Right lobe of liver (tissue), 6 donors: ENCODE results near the gene AHCYL2. TPM values are rescaled to one million over a fixed set of nuclear protein-coding genes. Genes with fewer than 3 reads are reported as not detected.

Experiments used
- ATAC-seq, 4 donors: fragments of 200-7000 bp; cut with Tn5 transposase; one replicate each; pipeline ENCODE4 v1.9.1; 2020; ENCODE audit warnings: mild to moderate bottlenecking in 4 of 4, moderate library complexity in 4 of 4
- DNase-seq, 3 donors: peaks; one replicate each; pipeline ENCODE4 v3.0.0-alpha.2; 2020
- H3K27ac ChIP-seq, 3 donors: fragments of 200-600 bp; one replicate each; pipeline ENCODE4 v1.8.0; 2022
- H3K27me3 ChIP-seq, 2 donors: fragments of 200-600 bp; one replicate each; pipeline ENCODE4 v1.8.0; 2022
- H3K36me3 ChIP-seq, 4 donors: fragments of 200-600 bp; sonication (generic) in 1 of 4; one replicate each; pipeline versions ENCODE4 v1.5.1 to v1.8.0; 2017 to 2022; ENCODE audit warnings: control low read depth in 1 of 4
- H3K4me1 ChIP-seq, 4 donors: fragments of 200-600 bp; sonication (generic) in 1 of 4; one replicate each; pipeline versions ENCODE4 v1.5.1 to v1.8.0; 2017 to 2022; ENCODE audit warnings: control low read depth in 1 of 4
- H3K4me3 ChIP-seq, 3 donors: fragments of 200-600 bp; one replicate each; pipeline ENCODE4 v1.8.0; 2022
- H3K9me3 ChIP-seq, 4 donors: fragments of 200-600 bp; sonication (generic) in 1 of 4; one replicate each; pipeline versions ENCODE4 v1.5.1 to v1.8.0; 2017 to 2022; ENCODE audit warnings: control low read depth in 1 of 4
- CTCF ChIP-seq, 4 donors: fragments of 200-600 bp in 3 of 4; fragments of 450-650 bp in 1 of 4; IDR thresholded peaks; one replicate each; pipeline versions ENCODE4 v1.5.1 to v1.8.0; 2016 to 2022; ENCODE audit warnings: antibody characterized with exemption in 4 of 4, mild to moderate bottlenecking in 2 of 4
- POLR2A ChIP-seq: fragments of 450-650 bp; IDR thresholded peaks from one replicate; pipeline ENCODE4 v1.6.1; 2017; ENCODE audit warnings: antibody characterized with exemption, mild to moderate bottlenecking
- WGBS: methylation state at CpG from one replicate; pipeline ENCODE4 v1.1.6; 2018; ENCODE audit warnings: low coverage, low lambda C conversion rate; ENCODE audit not compliant: insufficient coverage; ENCODE audit errors: missing lambda C conversion rate; 5-methylcytosine and 5-hydroxymethylcytosine counted together
- intact Hi-C, 2 donors: fragments of 100-400 bp; cut with DNase I; formaldehyde crosslinking; loops; one replicate each; pipeline versions ENCODE4 v1.11.2 to v1.14.1; 2022
- total RNA-seq, 6 experiments: library from RNA; depleted of rRNA in 2 of 6; stranded (reverse); fragments of >200 nt in 2 of 6; fragmentation: NEBNext Ultra II Directional in 3 of 6; extraction: Animal tissue kit (Norgen Biotek cat#: 25700) in 3 of 6; gene quantifications; one replicate each; pipeline versions ENCODE4 v1.1.0 to v1.2.4, GENCODE V29; 2016 to 2023
- donor health status: DM: no; HTN: yes; CAD: no.
- donor health status: DM: no; HTN: no; CAD: no.
- donor health status: DM: no; HTN: no; CAD: no.
- donor health status: DM: no; HTN: yes; CAD: no.
- donor health status: DM: no; HTN: yes; CAD: no.

The AHCYL2 gene
- total RNA-seq, 6 experiments from 2014 or later: 6.1 to 9.3 (median 8.0) TPM

GRCh38 chr7:129356176-129356575 lies 131.3 kb downstream of the AHCYL2 start:
- no peak overlapping the region for H3K27ac ChIP-seq
- no peaks in the 10 kb centered on the region for H3K9me3 ChIP-seq
- DNase-seq (no peak), ATAC-seq (no peak)
- no peak overlapping the region for H3K4me3 ChIP-seq
- no peaks in the 10 kb centered on the region for H3K36me3 ChIP-seq
- intact Hi-C loops: no loop called here
- no peaks in the 10 kb centered on the region for H3K4me1 ChIP-seq
- TF ChIP-seq POLR2A: no peak
- TF ChIP-seq CTCF (IDR thresholded peaks at IDR 0.05): no peak
- H3K27me3 ChIP-seq: no peaks in the 10 kb centered on the region

- Histone ChIP-seq H3K4me1 (no peaks in the 10 kb centered on the region), H3K27ac (no peak overlapping the region), H3K9me3 (no peaks in the 10 kb centered on the region), H3K36me3 (no peaks in the 10 kb centered on the region), H3K27me3 (no peaks in the 10 kb centered on the region), H3K4me3 (no peak overlapping the region)
- intact Hi-C loops: no loop called here
- 96% methylated on average over 2 of the region's 2 CpGs for WGBS
- no peak for TF ChIP-seq CTCF (IDR thresholded peaks at IDR 0.05)
- TF ChIP-seq POLR2A: no peak
- DNase-seq (no peak), ATAC-seq (no peak)
These were observed 134.3 kb downstream of the AHCYL2 start for GRCh38 chr7:129359176-129359575.

- H3K36me3 ChIP-seq: no peaks in the 10 kb centered on the region
- H3K27me3 ChIP-seq: no peaks in the 10 kb centered on the region
- ATAC-seq (no peak), DNase-seq (no peak)
- H3K4me1 ChIP-seq: no peaks in the 10 kb centered on the region
- H3K4me3 ChIP-seq: no peak overlapping the region
- H3K9me3 ChIP-seq: no peaks in the 10 kb centered on the region
- 71% methylated on average over 1 of the region's 1 CpG for WGBS
- TF ChIP-seq POLR2A (no peak), CTCF (IDR thresholded peaks at IDR 0.05) (no peak)
- no peak overlapping the region for H3K27ac ChIP-seq
- intact Hi-C loops: no loop called here
These were observed 134.8 kb downstream of the AHCYL2 start for GRCh38 chr7:129359638-129360037.

- no peak for TF ChIP-seq POLR2A
- no peak for TF ChIP-seq CTCF (IDR thresholded peaks at IDR 0.05)
- Histone ChIP-seq H3K4me3 (no peak overlapping the region), H3K27me3 (no peaks in the 10 kb centered on the region), H3K9me3 (no peaks in the 10 kb centered on the region), H3K27ac (no peak overlapping the region), H3K4me1 (no peaks in the 10 kb centered on the region), H3K36me3 (no peaks in the 10 kb centered on the region)
- intact Hi-C loops: no loop called here
- WGBS: 100% methylated on average over 1 of the region's 1 CpG
- DNase-seq (no peak), ATAC-seq (no peak)
These were observed 136.9 kb downstream of the AHCYL2 start for GRCh38 chr7:129361771-129362170.

- no peak for ATAC-seq
- intact Hi-C loops: no loop called here
- Histone ChIP-seq H3K4me1 (no peaks in the 10 kb centered on the region), H3K4me3 (no peak overlapping the region), H3K9me3 (no peaks in the 10 kb centered on the region), H3K27me3 (no peaks in the 10 kb centered on the region), H3K36me3 (no peaks in the 10 kb centered on the region), H3K27ac (no peak overlapping the region)
- no peak for DNase-seq
- TF ChIP-seq POLR2A: no peak
- no peak for TF ChIP-seq CTCF (IDR thresholded peaks at IDR 0.05)
These were observed 137.7 kb downstream of the AHCYL2 start for GRCh38 chr7:129362496-129362895.
